Testis (tissue), 3 donors: ENCODE measurements around the gene CDK5RAP1. TPM values are rescaled to one million over a fixed set of nuclear protein-coding genes. Genes with fewer than 3 reads are reported as not detected.

Source experiments
- DNase-seq: peaks from one replicate; pipeline ENCODE4 v3.0.0-alpha.2; 2019
- H3K27ac ChIP-seq, 2 donors: fragments of 200-600 bp; sonication (generic); one replicate each; pipeline ENCODE4 v1.5.1; 2019
- H3K27me3 ChIP-seq: fragments of 200-600 bp; sonication (generic); one replicate; pipeline ENCODE4 v1.5.1; 2019
- H3K36me3 ChIP-seq: fragments of 200-600 bp; sonication (generic); one replicate; pipeline ENCODE4 v1.5.1; 2017; ENCODE audit warnings: low read depth; ENCODE audit errors: missing control alignments
- H3K4me1 ChIP-seq: fragments of 200-600 bp; sonication (generic); one replicate; pipeline ENCODE4 v1.5.1; 2019
- H3K4me3 ChIP-seq, 2 donors: fragments of 200-600 bp; sonication (generic); one replicate each; pipeline ENCODE4 v1.5.1; 2017 to 2019
- H3K9me3 ChIP-seq: fragments of 200-600 bp; sonication (generic); one replicate; pipeline ENCODE4 v1.5.1; 2017
- CTCF ChIP-seq, 3 experiments: fragments of 450-650 bp in 2 of 3; fragments of 200-600 bp in 1 of 3; sonication (generic) in 1 of 3; IDR thresholded peaks; one replicate each; pipeline ENCODE4 v1.5.1; 2016 to 2019; ENCODE audit warnings: antibody characterized with exemption in 3 of 3, mild to moderate bottlenecking in 2 of 3, moderate library complexity in 1 of 3
- POLR2A ChIP-seq: fragments of 450-650 bp; IDR thresholded peaks from one replicate; pipeline ENCODE4 v1.6.1; 2017; ENCODE audit warnings: antibody characterized with exemption, mild to moderate bottlenecking, moderate library complexity
- WGBS, 2 donors: methylation state at CpG; one replicate each; pipeline ENCODE4 v1.1.5; 2018; 5-methylcytosine and 5-hydroxymethylcytosine counted together
- intact Hi-C: fragments of 100-400 bp; cut with DNase I; formaldehyde crosslinking; loops from one replicate; pipeline ENCODE4 v1.15.1; 2023; ENCODE audit warnings: low total_unique reads
- polyA plus RNA-seq: library from polyadenylated mRNA; stranded (reverse); fragments of 350-450 nt; fragmentation: Illumina TruSeq; extraction: RNeasy Lipid Tissue Mini Kit (QIAGEN cat#74804); gene quantifications from one replicate; pipeline ENCODE4 v1.2.3, GENCODE V29; 2014; ENCODE audit warnings: low read depth, low replicate concordance; ENCODE audit not compliant: insufficient read depth
- total RNA-seq, 2 donors: library from RNA; depleted of rRNA; stranded (reverse); fragments of >200 nt; gene quantifications; one replicate each; pipeline ENCODE4 v1.2.3, GENCODE V29; 2016

Gene CDK5RAP1
- total and polyA plus RNA-seq, 3 donors from 2014 or later: 30.8 to 36.6 (median 35.9) TPM

GRCh38 chr20:33410081-33410742 is 8.9 kb upstream of the CDK5RAP1 start:
- H3K27me3 ChIP-seq: no peaks in the 10 kb centered on the region
- H3K9me3 ChIP-seq: no peaks in the 10 kb centered on the region
- no peak overlapping the region for H3K27ac ChIP-seq
- H3K4me3 ChIP-seq: no peak overlapping the region
- intact Hi-C loops: no loop called here
- H3K4me1 ChIP-seq: no peaks in the 10 kb centered on the region
- H3K36me3 ChIP-seq: no peaks in the 10 kb centered on the region
- WGBS, 2 donors: 91 to 94% methylated on average over 13 to 15 of the region's 15 CpGs
- no peak for DNase-seq
- TF ChIP-seq POLR2A: no peak
- no peak for TF ChIP-seq CTCF (IDR thresholded peaks at IDR 0.05)

GRCh38 chr20:33408716-33409654 is 7.7 kb upstream of the CDK5RAP1 start:
- no peaks in the 10 kb centered on the region for H3K9me3 ChIP-seq
- TF ChIP-seq POLR2A (no peak), CTCF (IDR thresholded peaks at IDR 0.05) (no peak)
- no peaks in the 10 kb centered on the region for H3K4me1 ChIP-seq
- no peak for DNase-seq
- no peaks in the 10 kb centered on the region for H3K36me3 ChIP-seq
- no peak overlapping the region for H3K4me3 ChIP-seq
- 89 to 94% methylated on average over 10 to 17 of the region's 18 CpGs for WGBS, 2 donors
- H3K27ac ChIP-seq: no peak overlapping the region
- intact Hi-C loops: no loop called here
- H3K27me3 ChIP-seq: no peaks in the 10 kb centered on the region

GRCh38 chr20:33408313-33408712 is 7.0 kb upstream of the CDK5RAP1 start:
- no peaks in the 10 kb centered on the region for H3K4me1 ChIP-seq
- no peak overlapping the region for H3K4me3 ChIP-seq
- no peak for TF ChIP-seq POLR2A
- TF ChIP-seq CTCF (IDR thresholded peaks at IDR 0.05): no peak
- H3K36me3 ChIP-seq: no peaks in the 10 kb centered on the region
- 87% methylated on average over 12 of the region's 12 CpGs; no CpG with 5 or more reads in 1 of the 2 donors for WGBS, 2 donors
- H3K27ac ChIP-seq: no peak overlapping the region
- H3K27me3 ChIP-seq: no peaks in the 10 kb centered on the region
- H3K9me3 ChIP-seq: no peaks in the 10 kb centered on the region
- intact Hi-C loops: no loop called here
- DNase-seq: no peak

GRCh38 chr20:33407796-33408195 is 6.5 kb upstream of the CDK5RAP1 start:
- no peaks in the 10 kb centered on the region for H3K36me3 ChIP-seq

More at GRCh38 chr20:33407796-33408195, 6.5 kb upstream of the CDK5RAP1 start:
- no peak overlapping the region for H3K27ac ChIP-seq
- no peaks in the 10 kb centered on the region for H3K4me1 ChIP-seq
- H3K4me3 ChIP-seq: no peak overlapping the region
- intact Hi-C loops: no loop called here
- DNase-seq: no peak
- TF ChIP-seq CTCF (IDR thresholded peaks at IDR 0.05) (no peak), POLR2A (no peak)
- H3K27me3 ChIP-seq: no peaks in the 10 kb centered on the region
- H3K9me3 ChIP-seq: no peaks in the 10 kb centered on the region
- 49 to 50% methylated on average over 2 to 4 of the region's 4 CpGs for WGBS, 2 donors
